ENCODE measurements around the gene HOXB6.

The HOXB6 gene

DNA sequence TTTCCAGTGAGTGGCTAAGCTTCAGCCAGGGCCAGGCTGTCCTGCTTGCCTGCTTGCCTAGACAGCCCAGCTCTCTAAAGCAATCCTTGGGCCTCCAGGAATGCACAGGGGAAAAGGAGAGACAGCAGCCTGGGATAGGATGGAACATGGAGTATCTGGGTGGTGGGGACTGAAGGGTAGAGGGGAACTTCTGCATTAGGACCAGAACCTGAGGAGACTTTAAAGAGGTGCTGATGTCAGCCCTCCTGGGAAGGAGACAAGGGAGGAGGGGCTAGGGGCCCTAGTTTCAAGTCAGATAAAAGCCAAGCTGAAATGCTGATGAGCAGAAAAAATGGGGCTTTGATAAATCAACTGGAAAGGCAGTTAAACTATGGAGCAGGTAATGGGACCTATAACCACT, 4.2 kb upstream of the HOXB6 start:
- DNase-seq, result no peak

DNA sequence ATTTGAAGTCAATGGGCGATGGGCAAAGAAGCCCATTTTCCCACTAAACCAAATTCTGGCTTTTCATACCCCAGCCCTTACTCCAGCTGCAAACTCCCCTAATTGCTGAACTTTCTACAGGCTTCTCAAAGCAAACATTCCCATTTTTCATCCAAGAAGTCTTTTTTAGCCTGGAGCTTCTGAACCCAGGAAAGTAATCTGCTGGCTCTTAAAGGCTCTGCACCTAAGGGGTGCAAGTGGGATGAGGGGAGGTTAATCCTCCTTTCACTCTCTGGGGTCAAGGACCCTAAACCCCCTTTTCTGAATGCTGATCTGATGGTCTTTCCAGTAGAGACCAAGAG, 3.7 kb upstream of the HOXB6 start:
- no peak for DNase-seq

DNA sequence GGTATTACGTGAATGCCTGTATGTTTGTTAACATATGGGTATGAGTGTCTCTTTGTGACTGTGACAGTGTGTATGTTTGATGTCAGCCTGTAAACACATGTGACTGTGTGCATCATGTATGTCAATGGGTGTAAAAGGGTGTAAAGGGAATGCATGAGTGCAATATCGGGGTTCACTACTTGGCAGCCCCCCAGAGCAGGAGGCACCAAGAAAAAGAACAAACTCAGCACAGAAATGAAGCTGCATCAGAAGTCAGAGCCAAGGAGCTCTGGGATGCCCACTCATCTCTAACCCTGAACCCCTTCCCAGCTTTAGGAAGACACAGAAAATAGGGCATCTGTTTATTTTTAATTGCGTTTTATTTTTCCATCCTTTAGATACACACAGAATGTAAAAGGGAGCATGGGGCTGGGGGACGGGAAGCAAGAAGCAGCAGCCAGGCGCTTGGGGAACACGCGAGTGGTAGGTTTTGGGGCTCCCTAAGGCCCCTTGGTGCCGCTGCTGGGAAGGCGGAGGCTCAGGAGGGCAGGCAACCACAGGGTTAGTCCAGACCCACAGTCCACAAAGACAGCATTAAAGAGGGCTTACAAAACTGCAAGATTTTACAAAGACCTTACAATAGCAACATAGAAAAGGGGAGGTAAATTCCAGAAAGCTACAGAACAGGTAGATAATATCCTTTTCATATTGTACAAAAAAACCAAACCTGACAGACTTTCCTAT, 2.3 kb upstream of the HOXB6 start:
- DNase-seq, result no peak

DNA sequence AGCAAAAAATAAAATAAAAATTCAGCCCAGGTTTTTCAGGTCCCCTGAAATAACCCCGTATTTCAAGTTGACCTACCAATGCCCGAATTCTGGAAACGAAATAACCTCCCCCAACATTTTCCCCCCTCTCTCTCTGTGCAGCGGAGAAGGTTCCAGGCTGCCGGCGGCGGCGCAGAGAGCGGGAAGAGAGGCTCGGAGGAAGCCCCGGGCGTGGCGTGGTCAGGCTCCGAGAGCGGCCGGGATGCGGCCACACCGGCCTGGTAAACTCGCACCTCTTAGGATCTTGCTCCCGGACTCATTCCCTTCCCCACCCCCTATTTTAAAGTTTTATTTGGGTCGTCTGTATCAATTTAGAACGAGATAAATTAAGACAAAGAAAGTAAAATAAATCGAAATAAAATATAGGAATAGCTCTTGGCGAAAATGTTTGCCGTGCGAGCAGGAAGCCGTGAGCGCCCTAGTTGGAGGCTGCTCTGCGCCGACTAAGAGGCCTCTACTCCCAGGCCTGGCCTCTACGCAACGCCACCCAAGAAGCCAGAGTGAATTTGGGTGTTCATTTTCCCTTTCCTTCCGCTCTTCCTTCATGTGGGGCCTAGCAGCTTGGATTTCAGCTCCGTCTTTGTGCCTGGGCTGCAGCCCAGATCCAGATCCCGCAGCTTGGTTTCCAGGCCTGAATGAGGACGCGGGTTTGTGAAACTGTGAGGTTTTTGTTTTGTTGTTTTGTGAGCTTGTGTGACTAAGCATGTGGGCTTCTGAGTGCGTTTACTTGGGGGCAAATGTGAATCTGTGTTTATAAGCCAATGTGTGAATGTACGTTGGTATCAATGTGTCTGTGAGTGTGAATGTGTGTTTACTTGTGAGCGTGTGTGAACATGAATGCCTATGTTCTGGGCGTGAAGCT, 1.5 kb upstream of the HOXB6 start:
- DNase-seq, result no peak

DNA sequence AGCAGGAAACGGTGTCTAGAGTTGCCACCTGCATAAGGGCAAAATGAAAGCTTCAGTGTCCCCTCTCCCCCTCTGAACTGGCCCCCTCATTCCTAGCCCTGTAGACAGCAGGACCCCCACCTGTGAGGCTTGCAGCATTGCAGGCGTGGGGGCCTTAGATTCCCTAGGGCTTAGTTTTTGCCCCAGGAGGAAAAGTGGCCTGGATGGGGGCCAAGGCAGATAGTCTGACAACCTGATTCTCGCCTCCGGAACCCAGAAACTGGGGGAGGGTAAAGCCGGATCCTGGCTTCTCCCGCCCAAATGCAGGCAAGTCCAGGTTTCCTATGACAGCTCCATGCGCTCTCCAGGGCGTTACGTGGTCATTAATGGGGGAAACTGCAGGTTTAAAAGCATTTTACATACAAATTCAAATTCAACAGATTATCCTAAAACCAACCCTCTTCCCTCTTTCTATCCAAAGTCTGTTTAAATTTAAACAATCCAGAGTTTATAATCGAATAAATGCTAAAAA, 678 bp upstream of the HOXB6 start:
- DNase-seq, result no peak

DNA sequence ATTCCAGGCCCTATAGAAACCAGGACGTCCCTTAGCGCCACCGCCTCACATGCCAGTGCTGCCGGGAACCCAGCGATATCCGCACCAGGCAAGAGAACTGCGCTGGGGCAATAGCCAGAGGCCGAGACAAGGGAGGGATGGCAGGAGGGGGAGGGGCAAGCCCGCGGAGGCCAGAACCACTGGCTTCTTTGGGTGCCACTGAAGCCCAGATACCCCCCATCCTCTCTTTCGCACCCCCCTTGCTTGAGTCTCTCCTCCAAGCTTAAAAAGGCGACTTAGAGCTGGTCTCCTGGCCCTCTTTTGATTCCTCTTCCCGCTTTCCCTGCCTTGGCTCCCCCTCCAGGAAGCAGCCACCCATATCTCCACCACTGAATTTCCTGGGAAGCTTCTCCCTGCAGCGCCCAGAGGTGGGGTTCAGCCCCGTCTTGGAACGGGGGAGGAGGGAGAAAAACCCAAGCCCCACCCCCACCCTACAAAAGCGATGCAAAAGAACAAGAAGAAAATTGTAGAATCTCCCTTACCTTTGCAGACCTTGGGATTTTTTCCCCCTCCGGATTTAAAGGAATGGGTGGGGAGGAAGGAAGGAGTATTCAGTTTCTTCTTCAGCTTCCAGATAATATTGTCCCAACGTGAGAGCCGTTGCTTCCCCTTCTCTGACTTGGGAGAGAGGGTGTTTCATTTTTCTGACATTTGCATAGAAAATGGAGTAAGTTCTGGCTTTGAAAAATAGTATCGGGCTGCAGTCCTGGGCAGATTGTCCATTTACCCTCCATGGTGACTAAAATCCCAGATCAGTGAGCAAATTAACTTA, 622 bp downstream of the HOXB6 start:
- no peak for DNase-seq

DNA sequence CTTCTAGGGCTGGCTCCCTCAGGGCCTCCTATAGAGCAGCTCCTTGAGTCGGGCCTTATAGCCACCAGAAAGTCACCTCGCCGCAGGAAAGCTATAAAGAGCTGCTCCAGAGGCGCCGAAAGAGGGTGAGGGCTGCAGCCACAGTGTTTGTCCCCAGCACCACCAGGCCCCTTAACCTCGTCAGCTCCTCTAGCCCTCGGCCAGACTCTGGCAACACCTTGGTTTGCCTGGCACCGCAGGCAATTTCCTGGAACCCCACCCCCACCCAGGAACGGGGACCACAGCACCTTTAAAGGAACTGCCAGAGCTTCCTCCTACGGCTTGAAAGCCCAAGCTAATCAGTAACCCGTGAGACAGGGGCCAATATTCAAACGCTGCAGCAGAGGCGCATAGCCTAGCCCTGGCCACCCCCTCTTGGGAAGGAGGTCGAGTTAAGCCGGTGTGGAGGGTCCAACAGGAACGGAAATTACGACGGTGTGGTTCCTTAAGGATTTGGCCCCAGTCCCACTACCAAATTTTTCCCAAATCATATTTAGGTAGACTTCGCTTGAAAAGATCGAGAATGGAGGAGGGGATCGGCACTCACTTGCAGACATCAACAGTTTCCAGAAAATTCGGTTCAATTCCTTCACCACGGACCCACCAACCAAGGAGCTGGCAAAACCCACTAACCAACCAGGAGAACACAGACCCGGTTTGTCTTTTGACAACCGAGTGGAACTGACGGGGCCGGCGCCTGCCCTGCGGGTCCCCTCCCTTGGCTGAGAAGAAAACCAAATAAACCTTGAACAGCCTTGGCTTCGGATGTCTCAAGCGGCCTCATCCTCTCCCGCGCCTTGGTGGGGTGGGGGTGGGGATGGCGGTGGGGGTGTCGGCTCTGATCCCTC, 3.0 kb downstream of the HOXB6 start:
- DNase-seq, result no peak

DNA sequence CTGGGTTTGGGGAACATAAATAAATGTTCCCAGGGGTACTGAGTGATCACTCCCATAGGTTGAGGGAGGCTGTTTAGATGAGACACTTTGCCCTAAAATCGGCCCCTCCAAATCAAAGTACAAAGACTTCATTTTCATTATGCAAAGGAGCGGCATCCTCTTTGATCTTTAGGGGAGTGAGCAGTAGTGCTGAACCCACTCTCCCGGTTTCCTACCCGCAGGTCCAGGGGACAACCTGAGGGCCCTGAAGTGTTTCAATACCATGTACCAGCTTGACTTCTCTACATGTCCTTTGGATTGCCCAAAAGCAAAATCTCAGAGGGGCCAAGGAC, 3.6 kb downstream of the HOXB6 start:
- DNase-seq, result no peak

DNA sequence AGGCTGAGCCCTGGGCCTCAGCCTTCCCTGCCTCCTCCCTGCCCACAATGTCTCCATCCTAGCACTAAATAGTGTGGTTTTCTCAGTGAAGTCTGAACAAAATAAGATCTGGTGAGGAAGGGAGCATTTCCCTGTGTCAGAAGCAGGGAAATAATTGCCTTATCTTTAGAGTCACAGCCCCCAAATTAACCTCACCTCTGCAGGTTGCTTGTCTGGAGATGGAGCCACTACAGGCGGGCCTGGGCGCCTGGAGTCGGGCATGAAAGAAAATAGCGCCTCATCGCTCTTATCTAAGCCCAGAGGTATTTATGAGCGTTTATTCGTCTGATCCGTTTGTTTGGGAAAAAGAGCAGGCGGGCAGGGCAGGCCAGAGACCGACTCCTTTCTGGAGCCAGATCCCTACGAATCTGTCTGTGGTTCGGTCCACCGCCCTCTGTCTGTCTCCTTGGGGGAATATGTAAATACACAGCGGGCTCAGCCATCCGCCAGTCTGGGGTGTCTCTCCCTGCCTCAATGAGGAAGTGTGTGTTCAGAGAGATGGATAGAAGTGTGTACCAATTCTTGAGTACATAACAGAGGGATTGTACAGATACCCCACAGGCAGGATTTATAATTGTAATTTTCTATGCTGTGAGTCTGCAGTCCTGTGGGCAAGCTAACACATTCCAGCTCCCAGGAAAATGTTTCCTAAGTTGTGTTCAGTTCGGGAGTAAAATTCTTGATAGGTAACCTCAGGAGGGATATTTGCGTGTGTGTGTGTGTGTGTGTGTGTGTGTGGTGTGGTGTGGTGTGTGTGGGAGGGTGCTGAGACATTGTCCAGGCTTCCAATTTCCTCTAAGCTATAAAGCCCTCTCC, 4.3 kb downstream of the HOXB6 start:
- no peak for DNase-seq

DNA sequence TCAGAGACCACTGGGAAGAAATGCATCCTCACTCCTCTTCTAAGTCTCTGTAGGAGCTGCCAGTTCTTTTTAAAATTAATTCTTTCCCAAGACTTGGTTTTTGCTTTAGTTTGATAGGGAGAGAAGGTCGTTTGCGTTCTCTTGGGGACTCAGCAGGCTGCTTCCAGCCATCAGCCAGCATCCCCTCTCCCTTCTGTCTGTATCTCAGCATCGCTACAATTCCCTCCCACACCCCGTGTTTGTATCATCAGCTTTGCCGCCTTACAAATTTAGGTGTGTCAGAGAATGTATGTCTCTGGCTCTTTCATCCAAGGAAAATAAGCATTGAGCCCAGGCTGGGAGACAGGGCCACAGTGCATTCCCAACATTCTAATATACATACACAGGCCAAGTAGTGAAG, 5.4 kb downstream of the HOXB6 start:
- no peak for DNase-seq

DNA sequence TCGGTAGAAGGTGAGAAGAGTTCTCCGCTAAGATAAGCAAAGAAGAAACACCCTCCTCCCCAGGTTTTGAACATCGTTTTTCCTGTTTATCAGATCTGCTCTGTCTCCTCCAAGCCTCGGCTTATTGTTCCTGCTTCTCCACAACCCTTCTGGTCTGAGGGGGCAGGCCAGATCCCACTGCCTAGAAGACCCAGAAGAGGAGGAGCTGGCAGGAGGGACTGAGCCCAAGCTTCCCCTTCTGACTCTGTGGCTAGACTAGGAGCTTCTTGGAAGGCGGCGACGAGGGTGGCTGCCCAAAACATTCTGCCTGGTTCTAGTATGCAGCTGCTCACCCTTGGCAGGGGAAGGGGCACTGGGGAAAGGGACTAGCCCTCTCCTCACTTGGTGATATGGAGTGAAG, 6.0 kb downstream of the HOXB6 start:
- no peak for DNase-seq

DNA sequence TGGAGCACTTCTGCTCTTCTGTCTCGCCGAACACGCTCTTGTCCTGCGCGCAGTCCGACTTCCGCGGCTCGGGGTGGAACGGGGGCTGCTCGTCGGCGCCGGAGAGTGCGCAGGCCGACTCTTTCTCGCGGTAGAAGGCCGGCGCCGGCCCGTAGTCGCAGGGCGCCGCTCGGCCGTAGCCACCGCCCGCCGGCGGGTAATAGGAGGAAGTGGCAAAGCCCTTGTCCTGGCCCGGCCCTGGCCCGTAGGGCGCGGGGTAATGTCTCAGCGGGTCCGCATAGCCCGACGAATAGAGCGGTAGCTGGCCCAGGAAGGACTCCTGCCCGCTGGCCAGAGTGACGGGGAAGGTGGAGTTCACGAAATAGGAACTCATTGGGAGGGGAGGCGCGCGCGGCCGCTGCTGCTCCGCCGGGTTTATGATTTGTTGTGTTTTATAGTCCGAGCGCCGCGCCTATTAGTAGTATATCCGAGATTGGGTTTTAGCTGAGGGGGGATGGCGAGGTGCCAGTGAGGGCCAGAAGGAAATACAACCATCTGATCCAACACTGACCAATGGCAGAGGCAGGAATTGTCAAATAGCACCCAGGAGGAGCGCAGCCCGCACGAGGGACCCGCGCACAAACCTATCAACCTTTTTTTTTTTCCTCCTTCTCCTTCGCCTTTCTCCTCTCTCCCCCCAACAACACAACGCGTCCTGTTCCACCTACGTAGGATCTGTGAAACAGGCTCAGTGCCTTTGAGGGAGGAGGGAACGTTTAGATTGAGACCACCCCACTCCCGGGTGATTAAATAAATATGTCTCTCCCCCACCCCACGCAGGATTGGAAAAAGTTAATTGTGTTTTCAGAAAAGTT, 6.8 kb downstream of the HOXB6 start:
- DNase-seq, result peak; percentile 25

DNA sequence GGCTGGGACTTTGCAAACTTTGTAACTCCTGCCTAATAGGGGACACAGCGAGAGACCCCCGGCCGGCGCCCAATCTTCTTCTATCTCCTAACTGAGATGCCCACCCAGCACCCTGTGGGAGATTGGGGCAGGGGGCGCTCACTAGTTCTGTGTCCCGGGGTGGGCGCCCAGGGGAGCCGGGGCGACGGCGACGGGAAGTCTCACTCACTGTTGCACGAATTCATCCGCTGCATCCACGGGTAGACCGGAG, 7.3 kb downstream of the HOXB6 start:
- no peak for DNase-seq

DNA sequence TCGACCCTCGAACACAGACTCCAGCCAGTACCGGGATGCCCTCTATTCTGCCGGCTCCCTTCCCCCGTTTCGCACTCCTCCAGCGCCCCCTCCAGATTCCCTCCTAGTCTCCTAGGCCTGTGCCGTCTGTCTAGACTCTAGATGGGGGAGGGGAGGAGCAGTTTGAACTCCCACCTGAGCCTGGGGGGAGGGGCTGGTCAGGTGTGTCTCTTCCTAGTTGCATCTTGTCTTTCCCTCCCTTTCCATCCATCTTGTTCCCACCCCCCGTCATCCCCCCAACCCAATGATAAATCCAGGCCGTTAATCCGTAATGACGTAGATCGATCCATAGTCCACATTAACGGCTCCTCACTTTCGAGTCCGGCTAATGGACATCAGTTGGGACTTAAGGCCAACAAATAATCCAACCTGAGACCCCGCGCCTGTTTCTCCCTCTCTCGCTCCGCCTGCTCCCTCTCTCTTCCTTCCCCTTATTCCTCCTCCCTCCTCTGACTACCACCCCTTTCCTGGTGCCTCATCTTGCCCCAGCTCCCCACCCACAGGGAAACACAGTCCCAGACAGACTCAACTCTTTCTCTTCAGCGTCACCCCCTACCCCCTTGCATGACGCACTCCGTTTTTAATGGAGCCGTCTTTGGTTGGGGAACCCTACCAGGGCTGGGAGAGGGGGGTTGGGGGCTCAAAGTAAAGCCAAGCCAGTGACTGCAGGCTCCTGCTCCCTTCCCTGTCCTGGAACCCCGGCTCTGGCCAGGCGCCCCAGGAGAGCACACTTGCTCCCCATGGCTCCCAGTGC, 7.9 kb downstream of the HOXB6 start:
- no peak for DNase-seq

DNA sequence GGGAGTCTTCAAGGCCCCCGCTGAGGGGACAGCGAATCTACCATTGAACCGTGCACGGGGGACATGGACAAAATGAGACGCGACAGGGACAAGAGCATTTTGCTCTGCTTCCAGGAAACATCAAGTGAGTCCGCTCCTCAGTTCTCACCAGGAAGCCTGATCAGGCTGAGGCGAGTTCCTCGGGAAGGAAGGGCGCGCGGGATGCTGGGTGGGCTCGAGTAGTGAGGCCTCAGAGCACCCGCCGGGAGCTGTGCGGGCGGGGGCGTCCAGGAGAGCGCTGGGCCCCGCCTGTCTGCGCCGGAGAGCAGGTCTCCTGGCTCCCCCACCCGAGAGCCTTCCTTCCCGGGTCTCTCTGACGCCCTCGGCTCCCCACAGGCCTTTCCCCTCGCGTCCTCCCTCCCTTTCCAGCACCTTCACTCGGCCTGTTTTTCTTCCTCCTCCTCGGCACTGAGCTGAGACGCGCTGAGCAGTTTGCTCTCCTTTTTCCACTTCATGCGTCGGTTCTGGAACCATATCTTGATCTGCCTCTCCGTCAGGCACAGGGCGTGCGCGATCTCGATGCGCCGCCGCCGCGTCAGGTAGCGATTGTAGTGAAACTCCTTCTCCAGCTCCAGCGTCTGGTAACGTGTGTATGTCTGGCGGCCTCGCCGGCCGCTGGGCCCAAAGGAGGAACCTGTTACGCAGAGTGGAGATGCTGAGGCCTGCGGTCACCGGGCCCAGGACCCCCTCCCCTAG, 8.6 kb downstream of the HOXB6 start:
- no peak for DNase-seq

DNA sequence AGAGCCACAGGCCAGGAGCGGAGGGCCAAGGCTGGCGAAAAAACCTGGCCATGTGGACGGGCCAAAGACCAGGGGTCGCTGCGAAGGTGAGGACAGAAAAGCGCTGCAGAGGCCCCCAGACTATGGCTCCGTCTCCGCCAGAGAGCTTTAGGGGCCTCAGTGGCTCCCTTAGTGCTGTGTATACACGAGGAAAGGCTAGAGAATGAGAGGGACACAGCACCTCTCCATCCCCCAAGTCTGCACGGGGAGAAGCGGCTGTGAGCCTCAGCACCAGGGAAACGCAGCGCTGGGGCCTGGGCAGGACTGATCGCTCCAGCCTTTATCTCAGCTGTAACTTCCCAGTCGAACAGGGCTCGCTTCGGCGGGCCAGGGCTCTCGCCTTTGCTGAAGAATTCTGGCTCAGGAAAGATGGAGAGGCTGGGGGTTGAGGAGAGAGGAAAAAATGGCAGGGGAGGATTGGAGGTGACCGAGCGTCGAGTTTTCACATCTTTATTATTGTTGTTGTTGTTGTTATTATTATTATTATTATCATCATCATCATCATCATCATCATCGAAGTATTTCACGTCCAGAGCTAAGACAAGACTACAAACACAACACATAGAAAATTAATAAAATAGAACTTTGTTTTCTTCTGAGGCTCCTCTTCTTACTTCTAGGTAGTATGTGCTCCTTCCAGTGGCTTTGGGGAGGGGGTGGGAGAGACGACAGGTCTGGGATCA, 9.3 kb downstream of the HOXB6 start:
- DNase-seq, result no peak

DNA sequence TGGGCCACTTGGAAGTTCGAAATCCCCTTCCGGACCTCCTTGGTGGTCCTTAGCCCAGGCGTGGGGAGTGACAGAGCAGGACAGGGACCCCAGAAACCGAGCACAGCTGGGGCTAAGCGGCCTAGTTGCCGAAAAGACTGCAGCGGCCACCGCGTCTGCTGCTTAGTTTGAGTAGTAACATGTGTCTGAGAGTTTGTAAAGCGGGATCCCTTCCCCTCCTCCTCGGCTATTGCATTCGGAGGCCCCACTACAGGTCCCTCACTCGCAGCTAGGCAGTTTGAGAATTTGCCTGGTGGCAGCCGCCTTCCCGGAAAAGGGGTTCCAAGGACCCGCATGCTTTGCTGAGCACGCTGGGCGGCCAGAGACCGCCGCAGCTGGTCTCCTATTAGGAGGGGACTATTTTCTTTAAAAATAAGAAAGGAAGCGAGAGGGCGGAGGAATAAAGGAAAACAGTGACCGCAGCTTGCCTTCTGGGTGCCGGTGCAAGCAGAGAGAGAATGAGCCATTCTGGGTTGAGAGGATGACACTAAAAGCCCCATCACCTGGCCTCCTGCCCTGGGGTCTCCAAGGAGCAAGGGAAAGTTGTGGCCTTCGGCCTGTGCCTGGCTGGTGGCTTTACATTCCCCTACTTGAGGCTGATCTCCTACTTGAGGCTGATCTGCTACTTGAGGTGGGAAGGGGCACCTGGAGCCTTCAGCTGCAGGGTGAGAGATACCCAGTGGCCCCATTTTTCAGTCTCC, 10.1 kb downstream of the HOXB6 start:
- no peak for DNase-seq
